ENCODE data around the gene SAAL1. TPM values are rescaled to one million over a fixed set of nuclear protein-coding genes. Genes with fewer than 3 reads are reported as not detected.

Gene SAAL1
- total and polyA plus RNA-seq, 9 of the 15 experiments (the other 6 are each of a cell fraction or from before 2014, with no cell fraction given): 38.9 to 77.5 (median 56.4) TPM

DNA sequence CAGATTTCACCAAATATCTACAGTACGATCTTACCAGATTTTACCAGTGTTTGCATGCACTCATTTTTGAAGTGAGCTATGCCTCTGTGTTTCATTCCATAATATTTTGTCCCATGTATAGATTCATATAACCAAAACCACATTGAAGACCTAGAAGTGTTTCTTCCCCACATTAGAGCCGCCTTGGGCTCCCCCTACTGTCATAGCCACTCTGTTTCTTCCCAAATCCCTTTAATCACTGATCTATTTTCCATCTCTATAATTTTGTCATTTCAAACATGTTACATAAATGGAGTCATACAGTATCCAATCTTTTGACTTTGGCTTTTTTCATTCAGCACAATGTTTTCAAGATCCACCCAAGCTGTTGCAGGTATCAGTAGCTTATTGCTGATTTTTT is 39.1 kb upstream of the SAAL1 start:
- Histone ChIP-seq H3K4me3 (no peak overlapping the region), H3K9ac (ENCODE audit: insufficient read depth in 1 of 2, low read depth in 2 of 2, low read length in 2 of 2) (no peak overlapping the region), H3K27ac (ENCODE audit: extremely low read depth, low read depth, low read length) (no peak overlapping the region), H2AFZ (ENCODE audit: low read depth, low read length) (no peak overlapping the region), H3K9me1 (ENCODE audit: control insufficient read depth, insufficient read depth, low read length) (no peaks in the 10 kb centered on the region), H3K36me3 (ENCODE audit: control insufficient read depth, insufficient read depth, low read length) (no peaks in the 10 kb centered on the region), H3K27me3 (ENCODE audit: control insufficient read depth in 2 of 2, insufficient read depth in 2 of 2, low read length in 2 of 2) (no peaks in the 10 kb centered on the region), H3K9me3 (replicated peaks; ENCODE audit: control insufficient read depth, insufficient read depth, low read depth, low read length) (no peaks in the 10 kb centered on the region), H3K79me2 (ENCODE audit: control insufficient read depth, insufficient read depth, low read length) (no peaks in the 10 kb centered on the region), H4K20me1 (replicated peaks; ENCODE audit: control insufficient read depth, insufficient read depth, low read length) (no peaks in the 10 kb centered on the region), H3K4me1 (replicated peaks in 1 of 2; ENCODE audit: control insufficient read depth in 2 of 2, insufficient read depth in 2 of 2, low read length in 2 of 2) (no peaks in the 10 kb centered on the region), H3K4me2 (ENCODE audit: insufficient read depth, low read length) (no peak overlapping the region)
- FAIRE-seq: no peak
- ATAC-seq: no peak
- POLR2A ChIA-PET: no interaction called here
- CTCF ChIA-PET (ENCODE audit: low intra/inter-chr PET ratio): no interaction called here
- intact Hi-C loops (cut with micrococcal nuclease): no loop called here
- no TSS peak for BruUV-seq (replicated peaks)
- in situ Hi-C loops (cut with MboI): no loop called here
- TF ChIP-seq STAG1 (CRISPR knock-in tag; IDR thresholded peaks at IDR 0.05; ENCODE audit: borderline replicate concordance) (no peak), CTCF (IDR thresholded peaks at IDR 0.05 in 2 of 3, conservative IDR thresholded peaks at IDR 0.05 in 1 of 3; ENCODE audit: insufficient read depth in 2 of 3, low read depth in 1 of 3, low read length in 3 of 3) (0 out of 6 replicates have a peak, but pooled peaks of 1 of the 3 experiments have one; percentile 1)
- DNase-seq (ENCODE audit: extremely low read depth in 1 of 4, low spot score in 3 of 4): no peak
- 0% methylated on average over 2 of the region's 2 CpGs for WGBS (ENCODE audit: insufficient coverage, low coverage, missing lambda C conversion rate)

DNA sequence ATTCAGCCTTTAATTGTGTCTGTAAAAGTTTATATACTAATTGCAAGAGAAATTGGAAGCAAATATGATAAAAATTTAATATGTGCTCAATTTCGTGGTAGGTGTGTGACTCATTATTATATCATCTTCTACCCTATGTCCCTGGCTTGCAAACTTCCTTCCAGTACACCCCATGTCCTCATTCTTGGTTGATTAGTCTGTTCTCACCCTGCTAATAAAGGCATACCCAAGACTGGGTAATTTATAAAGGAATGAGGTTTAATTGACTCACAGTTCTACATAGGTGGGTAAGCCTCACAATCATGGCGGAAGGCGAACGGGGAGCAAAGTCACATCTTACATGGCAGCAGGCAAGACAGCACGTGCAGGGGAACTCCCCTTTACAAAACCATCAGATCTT is 38.4 kb upstream of the SAAL1 start:
- BruUV-seq (replicated peaks): no TSS peak
- no peak overlapping the region for H3K9ac ChIP-seq (ENCODE audit: insufficient read depth in 1 of 2, low read depth in 2 of 2, low read length in 2 of 2)
- H3K36me3 ChIP-seq (ENCODE audit: control insufficient read depth, insufficient read depth, low read length): no peaks in the 10 kb centered on the region
- H3K27ac ChIP-seq (ENCODE audit: extremely low read depth, low read depth, low read length): no peak overlapping the region
- H3K79me2 ChIP-seq (ENCODE audit: control insufficient read depth, insufficient read depth, low read length): no peaks in the 10 kb centered on the region
- no peaks in the 10 kb centered on the region; a peak in 1 of 5 replicates for H3K27me3 ChIP-seq (ENCODE audit: control insufficient read depth in 2 of 2, insufficient read depth in 2 of 2, low read length in 2 of 2)
- H3K4me2 ChIP-seq (ENCODE audit: insufficient read depth, low read length): no peak overlapping the region
- H3K9me1 ChIP-seq (ENCODE audit: control insufficient read depth, insufficient read depth, low read length): no peaks in the 10 kb centered on the region
- FAIRE-seq: no peak
- no peaks in the 10 kb centered on the region for H3K9me3 ChIP-seq (replicated peaks; ENCODE audit: control insufficient read depth, insufficient read depth, low read depth, low read length)
- DNase-seq (ENCODE audit: extremely low read depth in 1 of 4, low spot score in 3 of 4): no peak
- no peak for TF ChIP-seq TSHZ1 (CRISPR knock-in tag; IDR thresholded peaks at IDR 0.05)
- POLR2A ChIA-PET: no interaction called here
- no peak for ATAC-seq
- 1% methylated on average over 5 of the region's 5 CpGs for WGBS (ENCODE audit: insufficient coverage, low coverage, missing lambda C conversion rate)
- in situ Hi-C loops (cut with MboI) (no loop called here), intact Hi-C loops (cut with micrococcal nuclease) (no loop called here)
- no peak overlapping the region for H3K4me3 ChIP-seq
- CTCF ChIA-PET (ENCODE audit: low intra/inter-chr PET ratio): no interaction called here
- no peak overlapping the region for H2AFZ ChIP-seq (ENCODE audit: low read depth, low read length)
- no peaks in the 10 kb centered on the region for H4K20me1 ChIP-seq (replicated peaks; ENCODE audit: control insufficient read depth, insufficient read depth, low read length)
- H3K4me1 ChIP-seq (replicated peaks in 1 of 2; ENCODE audit: control insufficient read depth in 2 of 2, insufficient read depth in 2 of 2, low read length in 2 of 2): no peaks in the 10 kb centered on the region
